Left hindlimb (tissue), 1 donor: ENCODE data around the gene DNTTIP2.
"Not testable (repeated sequence)": the region's sequence is repeated elsewhere in the genome, so short reads cannot be mapped to it uniquely, and the experiment has no call there.

Source experiments
- DNase-seq: peaks from one replicate; pipeline ENCODE4 v3.0.0-alpha.2; 2018

Gene DNTTIP2

GRCh38 chr1:93876244-93876643 is 2.8 kb downstream of the DNTTIP2 start:
- DNase-seq: no peak

GRCh38 chr1:93874025-93874651 is 4.9 kb downstream of the DNTTIP2 start:
- no peak for DNase-seq

GRCh38 chr1:93871366-93871765 is 7.6 kb downstream of the DNTTIP2 start:
- no peak for DNase-seq

- no peak for DNase-seq
Observed at GRCh38 chr1:93869653-93870052, 9.4 kb downstream of the DNTTIP2 start.

- not testable (repeated sequence) for DNase-seq
Observed at GRCh38 chr1:93868492-93868891, 10.5 kb downstream of the DNTTIP2 start.

GRCh38 chr1:93865253-93865652 is 13.8 kb downstream of the DNTTIP2 start:
- DNase-seq: no peak

- no peak for DNase-seq
Observed at GRCh38 chr1:93864175-93864574, 14.8 kb downstream of the DNTTIP2 start.

GRCh38 chr1:93857653-93858052 is 21.4 kb downstream of the DNTTIP2 start:
- DNase-seq: not testable (repeated sequence)

GRCh38 chr1:93855983-93856382 is 23.0 kb downstream of the DNTTIP2 start:
- not testable (repeated sequence) for DNase-seq

GRCh38 chr1:93853940-93854339 is 25.1 kb downstream of the DNTTIP2 start:
- no peak for DNase-seq

- no peak for DNase-seq
Observed at GRCh38 chr1:93851878-93852277, 27.1 kb downstream of the DNTTIP2 start.

- no peak for DNase-seq
Observed at GRCh38 chr1:93851327-93851712, 27.7 kb downstream of the DNTTIP2 start.

GRCh38 chr1:93850687-93851326 is 28.2 kb downstream of the DNTTIP2 start:
- peak; percentile 50 for DNase-seq

- no peak for DNase-seq
Observed at GRCh38 chr1:93848350-93848883, 30.6 kb downstream of the DNTTIP2 start.

- peak; percentile 85 for DNase-seq
Observed at GRCh38 chr1:93847811-93848288, 31.2 kb downstream of the DNTTIP2 start.

GRCh38 chr1:93846992-93847810 is 31.8 kb downstream of the DNTTIP2 start:
- DNase-seq: peak; percentile 93

GRCh38 chr1:93846206-93846991 is 32.6 kb downstream of the DNTTIP2 start:
- DNase-seq: peak; percentile 92

GRCh38 chr1:93845538-93846205 is 33.3 kb downstream of the DNTTIP2 start:
- peak; percentile 50 for DNase-seq

- peak; percentile 59 for DNase-seq
Observed at GRCh38 chr1:93844262-93845045, 34.6 kb downstream of the DNTTIP2 start.

GRCh38 chr1:93842750-93843500 is 36.1 kb downstream of the DNTTIP2 start:
- DNase-seq: no peak
